Neural cell (in vitro differentiated cells): ENCODE data around the gene ZNF268. TPM values are rescaled to one million over a fixed set of nuclear protein-coding genes. Genes with fewer than 3 reads are reported as not detected.

Experiments
- H2AFZ ChIP-seq: fragments of 200-600, 300-800 bp; sonication (generic), shearing (Covaris generic); 2 replicates; pipeline ENCODE4 v1.6.0; 2014; ENCODE audit warnings: low read depth, mild to moderate bottlenecking, antibody characterized with exemption, low read length, moderate library complexity
- H3F3A ChIP-seq: fragments of 200-600 bp; shearing (Covaris generic); 2 replicates; pipeline ENCODE4 v1.6.1; 2016; ENCODE audit warnings: mild to moderate bottlenecking, moderate library complexity, mixed read lengths, antibody characterized with exemption, low read length; ENCODE audit not compliant: insufficient read depth, poor library complexity, severe bottlenecking
- H3K27ac ChIP-seq: fragments of 200-600, 300-800 bp; sonication (generic), shearing (Covaris generic); 2 replicates; pipeline ENCODE4 v1.5.1; 2014; ENCODE audit warnings: mild to moderate bottlenecking, low read length, moderate library complexity
- H3K27me3 ChIP-seq: fragments of 300-800, 200-600 bp; sonication (generic), shearing (Covaris generic); 2 replicates; pipeline ENCODE4 v1.6.0; 2014; ENCODE audit warnings: mild to moderate bottlenecking, low read depth, low read length, moderate library complexity; ENCODE audit not compliant: insufficient read depth
- H3K36me3 ChIP-seq: fragments of 300-800, 200-600 bp; sonication (generic), shearing (Covaris generic); 2 replicates; pipeline ENCODE4 v1.5.1; 2014; ENCODE audit warnings: mild to moderate bottlenecking, antibody characterized with exemption, low read length, moderate library complexity; ENCODE audit not compliant: insufficient read depth
- H3K4me2 ChIP-seq: fragments of 300-800, 200-600 bp; sonication (generic), shearing (Covaris generic); 2 replicates; pipeline ENCODE4 v1.6.0; 2014; ENCODE audit warnings: mild to moderate bottlenecking, low read length
- H3K4me3 ChIP-seq: fragments of 300-800, 200-600 bp; sonication (generic), shearing (Covaris generic); 2 replicates; pipeline ENCODE4 v1.5.1; 2014; ENCODE audit warnings: mild to moderate bottlenecking, low read length, moderate library complexity
- H3K79me2 ChIP-seq: fragments of 200-600 bp; shearing (Covaris generic); replicated peaks from 2 replicates; pipeline ENCODE4 v1.6.0; 2014; ENCODE audit warnings: mild to moderate bottlenecking, low read length, moderate library complexity; ENCODE audit not compliant: insufficient read depth
- H3K9ac ChIP-seq: fragments of 300-800, 200-600 bp; sonication (generic), shearing (Covaris generic); 2 replicates; pipeline ENCODE4 v1.6.1; 2016; ENCODE audit warnings: mild to moderate bottlenecking, low read length, mixed read lengths
- H3K9me2 ChIP-seq: fragments of 200-600 bp; shearing (Covaris generic); 2 replicates; pipeline ENCODE4 v1.6.1; 2016; ENCODE audit warnings: mild to moderate bottlenecking, low read length, mixed read lengths; ENCODE audit not compliant: insufficient read depth
- H3K9me3 ChIP-seq: fragments of 200-600, 300-800 bp; sonication (generic), shearing (Covaris generic); 2 replicates; pipeline ENCODE4 v1.6.1; 2016; ENCODE audit warnings: mild to moderate bottlenecking, mixed run types, low read length, moderate library complexity, mixed read lengths
- H4K20me1 ChIP-seq: fragments of 200-600 bp; shearing (Covaris generic); 2 replicates; pipeline ENCODE4 v1.6.1; 2016; ENCODE audit warnings: mild to moderate bottlenecking, mixed run types; ENCODE audit not compliant: insufficient read depth
- EP300 ChIP-seq: fragments of 450-650 bp; conservative IDR thresholded peaks from 2 replicates; pipeline ENCODE4 v1.6.1; 2014; ENCODE audit warnings: antibody characterized with exemption, mild to moderate bottlenecking, moderate library complexity; ENCODE audit not compliant: poor library complexity, severe bottlenecking
- EZH2 ChIP-seq: fragments of 200-600, 300-800 bp; shearing (Covaris generic), sonication (generic); IDR thresholded peaks from 2 replicates; pipeline ENCODE4 v1.6.1; 2014; ENCODE audit warnings: antibody characterized with exemption, low read length, borderline replicate concordance, mild to moderate bottlenecking; ENCODE audit not compliant: insufficient read depth, poor library complexity, severe bottlenecking
- MXI1 ChIP-seq: fragments of 450-650 bp; conservative IDR thresholded peaks from 2 replicates; pipeline ENCODE4 v1.6.1; 2014; ENCODE audit warnings: antibody characterized with exemption, mild to moderate bottlenecking; ENCODE audit not compliant: poor library complexity, severe bottlenecking
- POLR2AphosphoS5 ChIP-seq: IDR thresholded peaks from 2 replicates; pipeline ENCODE4 v1.6.1; 2012
- RAD21 ChIP-seq: fragments of 450-650 bp; conservative IDR thresholded peaks from 2 replicates; pipeline ENCODE4 v1.6.1; 2014; ENCODE audit warnings: antibody characterized with exemption, mild to moderate bottlenecking, moderate library complexity
- SMC3 ChIP-seq: fragments of 450-650 bp; conservative IDR thresholded peaks from 2 replicates; pipeline ENCODE4 v1.6.1; 2014; ENCODE audit warnings: antibody characterized with exemption, mild to moderate bottlenecking, moderate library complexity; ENCODE audit not compliant: poor library complexity
- TAF1 ChIP-seq: IDR thresholded peaks from 2 replicates; pipeline ENCODE4 v1.6.1; 2012; ENCODE audit warnings: low read depth
- polyA plus RNA-seq: library from polyadenylated mRNA; depleted of rRNA; stranded (reverse); fragments of >200 nt; gene quantifications from 2 replicates; pipeline ENCODE4 v1.2.3, GENCODE V29; 2014
- TF ChIP-seq, protein P1 (sequence below): IDR thresholded peaks from 2 replicates; pipeline ENCODE4 v1.6.1; 2012; ENCODE audit warnings: borderline replicate concordance
- TF ChIP-seq, protein P2 (sequence below): fragments of 450-650 bp; IDR thresholded peaks from 2 replicates; pipeline ENCODE4 v1.5.1; 2014; ENCODE audit warnings: antibody characterized with exemption, mild to moderate bottlenecking, moderate library complexity; ENCODE audit not compliant: poor library complexity, severe bottlenecking

The ZNF268 gene
- polyA plus RNA-seq, 1 donor from 2014 or later: 23.5 TPM

DNA sequence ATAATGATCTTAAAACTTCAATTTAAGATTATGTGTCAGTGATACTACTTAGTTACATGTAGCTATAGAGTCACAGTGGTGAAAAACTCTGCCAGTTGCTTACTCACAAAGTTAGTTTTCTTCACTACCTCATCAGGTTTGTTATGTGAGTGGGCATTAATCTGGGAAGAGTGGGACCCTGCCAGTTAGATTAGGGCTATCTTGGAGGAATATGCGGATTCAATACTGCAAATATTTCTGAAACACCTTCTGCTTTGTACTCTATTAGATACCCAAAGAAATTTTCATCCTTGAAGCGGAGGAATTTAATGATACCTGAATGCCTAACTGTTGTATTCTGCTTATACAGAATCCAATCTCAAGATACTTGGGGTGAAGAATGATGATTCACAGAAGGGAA lies 25.1 kb downstream of the ZNF268 start:
- H3K27ac ChIP-seq: no peak overlapping the region
- peaks cover 78% of the 10 kb centered on the region for H3K9me3 ChIP-seq
- H3K79me2 ChIP-seq: no peaks in the 10 kb centered on the region
- H3K36me3 ChIP-seq: peaks cover 53% of the 10 kb centered on the region
- H4K20me1 ChIP-seq: no peaks in the 10 kb centered on the region
- no peaks in the 10 kb centered on the region for H3K9me2 ChIP-seq
- TF ChIP-seq EZH2 (no peak), POLR2AphosphoS5 (no peak)
- no peak overlapping the region for H2AFZ ChIP-seq
- no peak overlapping the region for H3K4me2 ChIP-seq
- peaks cover 7% of the 10 kb centered on the region for H3F3A ChIP-seq
- no peak overlapping the region for H3K9ac ChIP-seq
- no peaks in the 10 kb centered on the region for H3K27me3 ChIP-seq
- H3K4me3 ChIP-seq: no peak overlapping the region

DNA sequence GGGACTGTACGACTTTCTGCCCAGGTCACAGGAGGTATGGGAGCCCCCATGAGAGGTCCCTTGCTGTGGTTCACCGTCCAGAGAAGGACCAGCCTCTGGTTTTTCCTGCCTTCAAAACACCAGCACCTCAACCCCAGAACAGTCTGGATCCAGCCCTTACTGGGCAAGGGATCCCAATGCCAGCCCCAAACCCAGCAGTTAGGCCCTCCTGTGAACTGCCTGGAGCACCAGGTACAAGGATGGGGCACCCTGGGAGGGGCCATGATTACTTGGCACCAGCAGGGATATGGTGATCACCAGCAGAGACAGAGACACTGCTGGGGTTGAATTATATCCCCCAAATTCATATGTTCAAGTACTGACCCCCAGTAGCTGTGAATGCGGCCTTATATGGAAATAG lies 34.4 kb downstream of the ZNF268 start:
- H3K79me2 ChIP-seq: no peaks in the 10 kb centered on the region
- H3K27ac ChIP-seq: no peak overlapping the region
- H4K20me1 ChIP-seq: no peaks in the 10 kb centered on the region
- H3K27me3 ChIP-seq: no peaks in the 10 kb centered on the region
- H3K4me3 ChIP-seq: no peak overlapping the region
- H3F3A ChIP-seq: no peaks in the 10 kb centered on the region
- H2AFZ ChIP-seq: no peak overlapping the region
- H3K9ac ChIP-seq: no peak overlapping the region
- TF ChIP-seq EP300: no peak
- no peak for TF ChIP-seq TAF1
- TF ChIP-seq, protein P1, sequence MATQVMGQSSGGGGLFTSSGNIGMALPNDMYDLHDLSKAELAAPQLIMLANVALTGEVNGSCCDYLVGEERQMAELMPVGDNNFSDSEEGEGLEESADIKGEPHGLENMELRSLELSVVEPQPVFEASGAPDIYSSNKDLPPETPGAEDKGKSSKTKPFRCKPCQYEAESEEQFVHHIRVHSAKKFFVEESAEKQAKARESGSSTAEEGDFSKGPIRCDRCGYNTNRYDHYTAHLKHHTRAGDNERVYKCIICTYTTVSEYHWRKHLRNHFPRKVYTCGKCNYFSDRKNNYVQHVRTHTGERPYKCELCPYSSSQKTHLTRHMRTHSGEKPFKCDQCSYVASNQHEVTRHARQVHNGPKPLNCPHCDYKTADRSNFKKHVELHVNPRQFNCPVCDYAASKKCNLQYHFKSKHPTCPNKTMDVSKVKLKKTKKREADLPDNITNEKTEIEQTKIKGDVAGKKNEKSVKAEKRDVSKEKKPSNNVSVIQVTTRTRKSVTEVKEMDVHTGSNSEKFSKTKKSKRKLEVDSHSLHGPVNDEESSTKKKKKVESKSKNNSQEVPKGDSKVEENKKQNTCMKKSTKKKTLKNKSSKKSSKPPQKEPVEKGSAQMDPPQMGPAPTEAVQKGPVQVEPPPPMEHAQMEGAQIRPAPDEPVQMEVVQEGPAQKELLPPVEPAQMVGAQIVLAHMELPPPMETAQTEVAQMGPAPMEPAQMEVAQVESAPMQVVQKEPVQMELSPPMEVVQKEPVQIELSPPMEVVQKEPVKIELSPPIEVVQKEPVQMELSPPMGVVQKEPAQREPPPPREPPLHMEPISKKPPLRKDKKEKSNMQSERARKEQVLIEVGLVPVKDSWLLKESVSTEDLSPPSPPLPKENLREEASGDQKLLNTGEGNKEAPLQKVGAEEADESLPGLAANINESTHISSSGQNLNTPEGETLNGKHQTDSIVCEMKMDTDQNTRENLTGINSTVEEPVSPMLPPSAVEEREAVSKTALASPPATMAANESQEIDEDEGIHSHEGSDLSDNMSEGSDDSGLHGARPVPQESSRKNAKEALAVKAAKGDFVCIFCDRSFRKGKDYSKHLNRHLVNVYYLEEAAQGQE: no peak
- TF ChIP-seq SMC3: no peak
- TF ChIP-seq RAD21: no peak
- TF ChIP-seq, protein P2, sequence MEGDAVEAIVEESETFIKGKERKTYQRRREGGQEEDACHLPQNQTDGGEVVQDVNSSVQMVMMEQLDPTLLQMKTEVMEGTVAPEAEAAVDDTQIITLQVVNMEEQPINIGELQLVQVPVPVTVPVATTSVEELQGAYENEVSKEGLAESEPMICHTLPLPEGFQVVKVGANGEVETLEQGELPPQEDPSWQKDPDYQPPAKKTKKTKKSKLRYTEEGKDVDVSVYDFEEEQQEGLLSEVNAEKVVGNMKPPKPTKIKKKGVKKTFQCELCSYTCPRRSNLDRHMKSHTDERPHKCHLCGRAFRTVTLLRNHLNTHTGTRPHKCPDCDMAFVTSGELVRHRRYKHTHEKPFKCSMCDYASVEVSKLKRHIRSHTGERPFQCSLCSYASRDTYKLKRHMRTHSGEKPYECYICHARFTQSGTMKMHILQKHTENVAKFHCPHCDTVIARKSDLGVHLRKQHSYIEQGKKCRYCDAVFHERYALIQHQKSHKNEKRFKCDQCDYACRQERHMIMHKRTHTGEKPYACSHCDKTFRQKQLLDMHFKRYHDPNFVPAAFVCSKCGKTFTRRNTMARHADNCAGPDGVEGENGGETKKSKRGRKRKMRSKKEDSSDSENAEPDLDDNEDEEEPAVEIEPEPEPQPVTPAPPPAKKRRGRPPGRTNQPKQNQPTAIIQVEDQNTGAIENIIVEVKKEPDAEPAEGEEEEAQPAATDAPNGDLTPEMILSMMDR: no peak
- TF ChIP-seq MXI1: no peak
- TF ChIP-seq EZH2: no peak
- TF ChIP-seq POLR2AphosphoS5: no peak
- H3K36me3 ChIP-seq: no peaks in the 10 kb centered on the region
- peaks cover 30% of the 10 kb centered on the region for H3K9me3 ChIP-seq
- no peak overlapping the region for H3K4me2 ChIP-seq
- no peaks in the 10 kb centered on the region for H3K9me2 ChIP-seq

DNA sequence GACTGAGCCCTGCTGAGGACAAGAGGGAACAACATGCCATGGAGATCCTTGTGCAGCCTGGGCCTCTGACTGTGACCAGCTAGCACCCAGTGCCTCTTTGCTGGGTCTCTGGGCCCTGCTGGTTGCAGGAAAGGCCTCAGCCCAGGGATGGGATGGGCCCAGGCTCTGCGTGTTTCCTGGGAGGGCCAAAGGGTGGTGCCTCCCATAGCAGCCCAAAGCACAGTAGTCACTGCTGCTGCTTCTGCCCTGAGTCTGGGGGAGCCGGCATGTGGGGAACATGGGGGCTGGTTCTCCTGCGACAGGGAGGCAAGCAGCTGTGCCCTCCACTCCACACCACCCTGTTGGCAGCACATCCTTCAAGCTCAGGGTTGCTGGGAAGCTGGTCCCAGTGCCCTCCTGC lies 35.9 kb downstream of the ZNF268 start:
- Histone ChIP-seq H3K9ac (no peak overlapping the region), H3K9me3 (peaks cover 34% of the 10 kb centered on the region)

More for the DNA sequence above, 35.9 kb downstream of the ZNF268 start:
- Histone ChIP-seq H3F3A (no peaks in the 10 kb centered on the region), H3K27ac (no peak overlapping the region), H3K9me2 (no peaks in the 10 kb centered on the region), H3K79me2 (no peaks in the 10 kb centered on the region), H4K20me1 (no peaks in the 10 kb centered on the region), H3K4me3 (no peak overlapping the region), H3K4me2 (no peak overlapping the region), H2AFZ (no peak overlapping the region), H3K36me3 (no peaks in the 10 kb centered on the region), H3K27me3 (no peaks in the 10 kb centered on the region)
- TF ChIP-seq RAD21 (no peak), EZH2 (no peak), TAF1 (no peak), EP300 (no peak), POLR2AphosphoS5 (no peak), SMC3 (no peak), MXI1 (no peak)
- TF ChIP-seq, protein P1: no peak
- TF ChIP-seq, protein P2: no peak
